Glutamatergic neuron (in vitro differentiated cells): Measurements from ENCODE around the gene PVALB. TPM values are rescaled to one million over a fixed set of nuclear protein-coding genes. Genes with fewer than 3 reads are reported as not detected.

Experiments used
- DNase-seq: peaks from one replicate; pipeline ENCODE4 v3.0.0; 2022
- H3K27ac Mint-ChIP-seq: one replicate; pipeline ENCODE4 v1.8.0; 2020; ENCODE audit warnings: mild to moderate bottlenecking, mixed read lengths, inconsistent platforms; ENCODE audit not compliant: unreplicated experiment
- H3K27me3 Mint-ChIP-seq: one replicate; pipeline ENCODE4 v1.8.0; 2020; ENCODE audit warnings: mild to moderate bottlenecking, moderate library complexity, mixed read lengths, inconsistent platforms; ENCODE audit not compliant: unreplicated experiment
- H3K36me3 Mint-ChIP-seq: one replicate; pipeline ENCODE4 v1.8.0; 2020; ENCODE audit warnings: mild to moderate bottlenecking, mixed read lengths, inconsistent platforms; ENCODE audit not compliant: unreplicated experiment
- H3K4me1 Mint-ChIP-seq: one replicate; pipeline ENCODE4 v1.8.0; 2020; ENCODE audit warnings: mild to moderate bottlenecking, low read depth, mixed read lengths, inconsistent platforms; ENCODE audit not compliant: unreplicated experiment
- H3K4me3 Mint-ChIP-seq: one replicate; pipeline ENCODE4 v1.8.0; 2020; ENCODE audit warnings: mild to moderate bottlenecking, mixed read lengths, inconsistent platforms; ENCODE audit not compliant: unreplicated experiment
- H3K9me3 Mint-ChIP-seq: one replicate; pipeline ENCODE4 v1.8.0; 2020; ENCODE audit warnings: mild to moderate bottlenecking, moderate library complexity, mixed read lengths, inconsistent platforms; ENCODE audit not compliant: unreplicated experiment
- CTCF ChIP-seq: fragments of 200-600 bp; sonication (generic); IDR thresholded peaks from one replicate; pipeline ENCODE4 v1.5.0; 2021; ENCODE audit not compliant: partially characterized antibody, unreplicated experiment
- total RNA-seq: library from RNA; stranded (reverse); fragmentation: NEBNext Ultra II Directional; extraction: Animal tissue kit (Norgen Biotek cat#: 25700); gene quantifications from one replicate; pipeline ENCODE4 v1.2.1, GENCODE V29; 2021; ENCODE audit not compliant: unreplicated experiment

Gene PVALB
- total RNA-seq, 1 donor from 2014 or later: not detected

GRCh38 chr22:36863281-36863680, 46.4 kb upstream of the PVALB start:
- TF ChIP-seq CTCF: no peak
- no peak for DNase-seq
- peaks cover 9% of the 10 kb centered on the region for H3K27me3 Mint-ChIP-seq
- H3K4me3 Mint-ChIP-seq: no peak overlapping the region
- no peak overlapping the region for H3K27ac Mint-ChIP-seq
- H3K36me3 Mint-ChIP-seq: no peaks in the 10 kb centered on the region
- peaks cover 9% of the 10 kb centered on the region for H3K9me3 Mint-ChIP-seq
- no peaks in the 10 kb centered on the region for H3K4me1 Mint-ChIP-seq

DNA sequence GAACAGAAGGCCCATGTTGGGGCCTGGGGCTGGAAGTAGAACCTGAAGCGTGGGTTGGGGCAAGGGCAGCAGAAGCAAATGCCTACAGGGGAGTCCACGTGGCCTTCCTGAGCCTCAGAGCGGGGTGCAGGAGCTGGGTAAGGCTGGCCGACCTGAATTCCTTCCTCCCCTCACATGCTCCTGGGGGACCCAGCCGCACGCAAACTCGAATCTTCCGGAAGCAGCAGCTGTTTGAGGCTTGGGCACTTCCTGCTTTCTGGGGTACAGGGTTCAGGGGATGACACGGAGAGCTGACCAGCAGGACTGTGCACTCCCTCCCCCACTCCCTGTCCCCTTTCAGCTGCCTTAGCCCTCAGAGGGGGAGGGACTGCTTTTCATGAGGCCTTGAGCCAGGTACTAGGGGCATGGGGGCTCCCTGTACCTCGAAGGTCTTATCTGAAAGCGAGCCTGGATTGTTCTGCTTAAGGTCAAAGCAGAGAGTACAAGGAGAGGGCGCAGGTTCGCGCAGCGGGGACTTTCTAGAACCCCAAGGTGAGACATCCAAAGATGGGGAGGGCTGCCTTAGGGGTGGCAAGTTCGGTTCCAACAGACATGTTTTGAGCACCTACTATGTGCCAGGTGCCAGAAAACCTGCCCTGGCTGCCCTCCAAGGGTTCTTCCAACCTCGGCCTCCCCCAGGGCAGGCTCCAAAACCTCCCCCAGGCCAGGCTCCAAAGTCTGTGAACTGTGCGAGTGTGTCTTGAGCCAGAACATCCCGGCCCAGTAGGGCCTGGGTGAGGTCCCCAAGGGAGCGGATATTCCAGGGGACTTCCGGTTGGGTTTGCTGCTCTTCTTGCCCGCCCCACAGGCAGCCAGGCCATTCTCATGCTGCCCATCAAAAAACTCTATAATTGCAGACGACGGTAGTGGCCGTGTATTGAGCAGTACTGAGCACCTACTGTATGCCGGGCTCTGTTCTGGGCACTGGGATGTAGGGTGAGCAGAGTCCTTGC, 45.7 kb upstream of the PVALB start:
- peaks cover 9% of the 10 kb centered on the region for H3K27me3 Mint-ChIP-seq
- no peaks in the 10 kb centered on the region for H3K4me1 Mint-ChIP-seq
- H3K27ac Mint-ChIP-seq: no peak overlapping the region
- no peak for TF ChIP-seq CTCF
- H3K36me3 Mint-ChIP-seq: no peaks in the 10 kb centered on the region
- H3K4me3 Mint-ChIP-seq: no peak overlapping the region
- DNase-seq: no peak
- peaks cover 9% of the 10 kb centered on the region for H3K9me3 Mint-ChIP-seq

GRCh38 chr22:36860821-36861659, 44.2 kb upstream of the PVALB start, which contains the start of gene NCF4:
TSS of gene NCF4 (plus strand) at chr22:36861006. CDS start at chr22:36861172, 166 bp downstream.
- Mint-ChIP-seq H3K4me3 (no peak within 1 kb of the TSS), H3K9me3 (peaks cover 9% of the 10 kb centered on the region), H3K27ac (no peak within 1 kb of the TSS), H3K27me3 (peaks cover 10% of the 10 kb centered on the region), H3K36me3 (no peaks in the 10 kb centered on the region), H3K4me1 (peaks cover 4% of the 10 kb centered on the region)
- TF ChIP-seq CTCF: no peak
- DNase-seq: no peak

DNA sequence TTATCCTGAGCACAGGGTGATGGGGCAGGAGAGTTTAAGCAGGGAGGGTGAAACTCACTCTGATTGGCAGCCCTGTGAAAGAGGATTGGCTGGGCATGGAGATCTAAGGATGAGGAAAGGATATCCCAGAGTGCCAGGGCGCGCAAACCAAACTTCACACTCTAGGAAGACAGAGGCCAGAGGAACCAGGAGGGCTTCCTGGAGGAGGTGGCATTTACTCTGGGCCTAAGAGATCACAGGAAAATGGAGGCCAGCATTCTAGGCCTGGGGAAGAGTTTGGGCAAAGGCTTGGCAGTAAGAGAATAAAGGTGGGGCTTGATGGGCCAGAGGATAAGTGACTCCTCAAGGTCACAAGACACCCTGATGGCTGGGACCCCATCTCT, 43.6 kb upstream of the PVALB start:
- Mint-ChIP-seq H3K4me3 (no peak overlapping the region), H3K4me1 (peaks cover 4% of the 10 kb centered on the region), H3K36me3 (no peaks in the 10 kb centered on the region), H3K27me3 (peaks cover 7% of the 10 kb centered on the region), H3K27ac (no peak overlapping the region), H3K9me3 (peaks cover 6% of the 10 kb centered on the region)
- no peak for DNase-seq
- TF ChIP-seq CTCF: no peak
